ENCODE measurements around the gene TTC3. TPM values are rescaled to one million over a fixed set of nuclear protein-coding genes. Genes with fewer than 3 reads are reported as not detected.

Gene TTC3
- total RNA-seq, 1 experiment from 2014 or later: 71.5 TPM

DNA sequence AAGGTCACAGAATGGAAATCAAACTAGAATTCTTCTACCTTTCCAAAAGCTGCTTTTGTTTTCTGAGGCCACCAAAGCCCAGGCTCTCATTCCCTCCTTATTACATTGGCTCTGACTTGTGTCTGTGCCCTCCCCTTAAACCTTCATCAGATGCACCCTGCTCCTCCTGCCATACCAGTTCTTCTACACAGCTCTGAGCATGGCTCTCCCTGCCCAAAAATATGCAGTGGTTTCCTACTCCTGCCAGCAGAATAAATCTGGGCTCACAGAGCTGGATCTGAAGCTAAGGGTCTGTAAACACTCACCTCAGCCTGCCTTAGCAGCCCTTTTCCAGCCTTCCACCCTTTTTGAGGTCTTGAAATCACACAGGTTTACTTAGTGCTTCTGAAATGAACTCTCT is 55.0 kb downstream of the TTC3 start:
- no peaks in the 10 kb centered on the region for H3K79me2 ChIP-seq (ENCODE audit: insufficient read depth, low read length)
- no peak overlapping the region for H2AFZ ChIP-seq (ENCODE audit: low read depth, low read length, poor library complexity, severe bottlenecking)
- H3K9me3 ChIP-seq (ENCODE audit: control insufficient read depth in 1 of 2, insufficient read depth in 1 of 2, low read depth in 1 of 2, low read length in 2 of 2): no peaks in the 10 kb centered on the region
- CTCF ChIA-PET: no interaction called here
- intact Hi-C loops (cut with micrococcal nuclease): no loop called here
- H3K4me3 ChIP-seq (replicated peaks in 1 of 2; ENCODE audit: low read depth in 1 of 2, low read length in 2 of 2): no peak overlapping the region
- peaks cover 21 to 40% of the 10 kb centered on the region in 2 experiments for H3K36me3 ChIP-seq (ENCODE audit: control insufficient read depth in 1 of 2, insufficient read depth in 2 of 2, low read length in 2 of 2)
- ATAC-seq: no peak
- H4K20me1 ChIP-seq (ENCODE audit: insufficient read depth): no peaks in the 10 kb centered on the region
- RAD21 ChIA-PET (ENCODE audit: low non-redundant PET in 1 of 2, low total read pairs in 2 of 2, uncharacterized antibody in 2 of 2, unreplicated experiment in 2 of 2): no interaction called here
- H3K27ac ChIP-seq (ENCODE audit: low read depth, low read length): no peak overlapping the region
- TF ChIP-seq SRF (IDR thresholded peaks at IDR 0.05; ENCODE audit: low read depth) (no peak), POLR2AphosphoS5 (IDR thresholded peaks at IDR 0.05; ENCODE audit: low read depth, low read length) (no peak), FOSL1 (IDR thresholded peaks at IDR 0.05; ENCODE audit: low read depth) (no peak)
- TF ChIP-seq, protein P1, sequence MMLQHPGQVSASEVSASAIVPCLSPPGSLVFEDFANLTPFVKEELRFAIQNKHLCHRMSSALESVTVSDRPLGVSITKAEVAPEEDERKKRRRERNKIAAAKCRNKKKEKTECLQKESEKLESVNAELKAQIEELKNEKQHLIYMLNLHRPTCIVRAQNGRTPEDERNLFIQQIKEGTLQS (IDR thresholded peaks at IDR 0.05): no peak
- TF ChIP-seq, protein P2, sequence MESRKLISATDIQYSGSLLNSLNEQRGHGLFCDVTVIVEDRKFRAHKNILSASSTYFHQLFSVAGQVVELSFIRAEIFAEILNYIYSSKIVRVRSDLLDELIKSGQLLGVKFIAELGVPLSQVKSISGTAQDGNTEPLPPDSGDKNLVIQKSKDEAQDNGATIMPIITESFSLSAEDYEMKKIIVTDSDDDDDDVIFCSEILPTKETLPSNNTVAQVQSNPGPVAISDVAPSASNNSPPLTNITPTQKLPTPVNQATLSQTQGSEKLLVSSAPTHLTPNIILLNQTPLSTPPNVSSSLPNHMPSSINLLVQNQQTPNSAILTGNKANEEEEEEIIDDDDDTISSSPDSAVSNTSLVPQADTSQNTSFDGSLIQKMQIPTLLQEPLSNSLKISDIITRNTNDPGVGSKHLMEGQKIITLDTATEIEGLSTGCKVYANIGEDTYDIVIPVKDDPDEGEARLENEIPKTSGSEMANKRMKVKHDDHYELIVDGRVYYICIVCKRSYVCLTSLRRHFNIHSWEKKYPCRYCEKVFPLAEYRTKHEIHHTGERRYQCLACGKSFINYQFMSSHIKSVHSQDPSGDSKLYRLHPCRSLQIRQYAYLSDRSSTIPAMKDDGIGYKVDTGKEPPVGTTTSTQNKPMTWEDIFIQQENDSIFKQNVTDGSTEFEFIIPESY (IDR thresholded peaks at IDR 0.05; ENCODE audit: extremely low read depth, insufficient replicate concordance, low read length): no peak
- H3K27me3 ChIP-seq (ENCODE audit: insufficient read depth, low read length): no peaks in the 10 kb centered on the region
- no peak overlapping the region for H3K9ac ChIP-seq (ENCODE audit: low read length)
- no peak overlapping the region for H3K4me2 ChIP-seq (ENCODE audit: low read length)
- POLR2A ChIA-PET: no interaction called here
- no TSS peak for BruUV-seq (replicated peaks)
- no peaks in the 10 kb centered on the region for H3K9me2 ChIP-seq (ENCODE audit: insufficient read depth)
- DNase-seq (ENCODE audit: low read depth, low spot score): no peak
- no peaks in the 10 kb centered on the region for H3K4me1 ChIP-seq (ENCODE audit: control insufficient read depth in 1 of 2, insufficient read depth in 2 of 2, low read length in 2 of 2)

DNA sequence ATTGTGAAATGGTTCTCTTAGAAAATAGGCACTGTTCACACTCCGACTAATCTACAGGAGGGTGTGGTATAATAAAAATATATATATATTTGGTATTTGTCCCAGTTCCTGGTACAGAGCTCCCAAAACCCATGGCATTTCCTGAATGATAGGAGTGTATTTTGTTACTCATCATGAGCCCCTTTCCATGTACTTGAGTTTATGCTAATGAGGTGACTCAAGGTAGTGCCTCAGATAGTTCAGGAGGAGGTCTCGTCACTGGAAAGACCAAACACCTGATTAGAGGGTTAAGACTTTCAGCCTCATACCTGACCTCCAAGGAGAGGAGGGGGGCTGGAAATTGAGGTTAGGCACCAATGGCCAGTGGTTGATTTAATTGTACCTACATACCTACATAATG is 57.9 kb downstream of the TTC3 start:
- no peak for DNase-seq (ENCODE audit: low read depth, low spot score)
- Histone ChIP-seq H3K9ac (ENCODE audit: low read length) (no peak overlapping the region), H3K79me2 (ENCODE audit: insufficient read depth, low read length) (no peaks in the 10 kb centered on the region), H3K9me2 (ENCODE audit: insufficient read depth) (no peaks in the 10 kb centered on the region), H3K9me3 (ENCODE audit: control insufficient read depth in 1 of 2, insufficient read depth in 1 of 2, low read depth in 1 of 2, low read length in 2 of 2) (no peaks in the 10 kb centered on the region; a peak in 1 of 4 replicates), H2AFZ (ENCODE audit: low read depth, low read length, poor library complexity, severe bottlenecking) (no peak overlapping the region), H3K36me3 (ENCODE audit: control insufficient read depth in 1 of 2, insufficient read depth in 2 of 2, low read length in 2 of 2) (peaks cover 36 to 51% of the 10 kb centered on the region in 2 experiments), H3K4me2 (ENCODE audit: low read length) (no peak overlapping the region), H3K27me3 (ENCODE audit: insufficient read depth, low read length) (no peaks in the 10 kb centered on the region), H4K20me1 (ENCODE audit: insufficient read depth) (no peaks in the 10 kb centered on the region), H3K4me3 (replicated peaks in 1 of 2; ENCODE audit: low read depth in 1 of 2, low read length in 2 of 2) (no peak overlapping the region), H3K4me1 (ENCODE audit: control insufficient read depth in 1 of 2, insufficient read depth in 2 of 2, low read length in 2 of 2) (no peaks in the 10 kb centered on the region), H3K27ac (ENCODE audit: low read depth, low read length) (no peak overlapping the region)
- no peak for ATAC-seq
- ChIA-PET CTCF (no interaction called here), POLR2A (no interaction called here), RAD21 (ENCODE audit: low non-redundant PET in 1 of 2, low total read pairs in 2 of 2, uncharacterized antibody in 2 of 2, unreplicated experiment in 2 of 2) (no interaction called here)
- intact Hi-C loops (cut with micrococcal nuclease): no loop called here
- BruUV-seq (replicated peaks): no TSS peak
- TF ChIP-seq, protein P1 (IDR thresholded peaks at IDR 0.05): no peak
- TF ChIP-seq SIN3A (IDR thresholded peaks at IDR 0.05; ENCODE audit: low read depth) (no peak), CEBPB (IDR thresholded peaks at IDR 0.05; ENCODE audit: low read depth) (no peak), POLR2AphosphoS5 (IDR thresholded peaks at IDR 0.05; ENCODE audit: low read depth, low read length) (no peak), ELF1 (IDR thresholded peaks at IDR 0.05; ENCODE audit: borderline replicate concordance, low read depth) (no peak), EZH2 (IDR thresholded peaks at IDR 0.05) (no peak), ZNF274 (IDR thresholded peaks at IDR 0.05; ENCODE audit: low read depth, low read length) (no peak)
- TF ChIP-seq, protein P2 (IDR thresholded peaks at IDR 0.05; ENCODE audit: extremely low read depth, insufficient replicate concordance, low read length): no peak
- TF ChIP-seq, protein P3, sequence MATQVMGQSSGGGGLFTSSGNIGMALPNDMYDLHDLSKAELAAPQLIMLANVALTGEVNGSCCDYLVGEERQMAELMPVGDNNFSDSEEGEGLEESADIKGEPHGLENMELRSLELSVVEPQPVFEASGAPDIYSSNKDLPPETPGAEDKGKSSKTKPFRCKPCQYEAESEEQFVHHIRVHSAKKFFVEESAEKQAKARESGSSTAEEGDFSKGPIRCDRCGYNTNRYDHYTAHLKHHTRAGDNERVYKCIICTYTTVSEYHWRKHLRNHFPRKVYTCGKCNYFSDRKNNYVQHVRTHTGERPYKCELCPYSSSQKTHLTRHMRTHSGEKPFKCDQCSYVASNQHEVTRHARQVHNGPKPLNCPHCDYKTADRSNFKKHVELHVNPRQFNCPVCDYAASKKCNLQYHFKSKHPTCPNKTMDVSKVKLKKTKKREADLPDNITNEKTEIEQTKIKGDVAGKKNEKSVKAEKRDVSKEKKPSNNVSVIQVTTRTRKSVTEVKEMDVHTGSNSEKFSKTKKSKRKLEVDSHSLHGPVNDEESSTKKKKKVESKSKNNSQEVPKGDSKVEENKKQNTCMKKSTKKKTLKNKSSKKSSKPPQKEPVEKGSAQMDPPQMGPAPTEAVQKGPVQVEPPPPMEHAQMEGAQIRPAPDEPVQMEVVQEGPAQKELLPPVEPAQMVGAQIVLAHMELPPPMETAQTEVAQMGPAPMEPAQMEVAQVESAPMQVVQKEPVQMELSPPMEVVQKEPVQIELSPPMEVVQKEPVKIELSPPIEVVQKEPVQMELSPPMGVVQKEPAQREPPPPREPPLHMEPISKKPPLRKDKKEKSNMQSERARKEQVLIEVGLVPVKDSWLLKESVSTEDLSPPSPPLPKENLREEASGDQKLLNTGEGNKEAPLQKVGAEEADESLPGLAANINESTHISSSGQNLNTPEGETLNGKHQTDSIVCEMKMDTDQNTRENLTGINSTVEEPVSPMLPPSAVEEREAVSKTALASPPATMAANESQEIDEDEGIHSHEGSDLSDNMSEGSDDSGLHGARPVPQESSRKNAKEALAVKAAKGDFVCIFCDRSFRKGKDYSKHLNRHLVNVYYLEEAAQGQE (IDR thresholded peaks at IDR 0.05; ENCODE audit: low read depth): no peak

All from HCT116 (cell line).